ENCODE results near the gene RTN4R. TPM values are rescaled to one million over a fixed set of nuclear protein-coding genes. Genes with fewer than 3 reads are reported as not detected.
A peak's percentile ranks its signal among the peaks of the same experiment; 100 is the strongest.

Gene RTN4R
- total RNA-seq, 2 donors from 2014 or later = 0.48 to 0.78 TPM

DNA sequence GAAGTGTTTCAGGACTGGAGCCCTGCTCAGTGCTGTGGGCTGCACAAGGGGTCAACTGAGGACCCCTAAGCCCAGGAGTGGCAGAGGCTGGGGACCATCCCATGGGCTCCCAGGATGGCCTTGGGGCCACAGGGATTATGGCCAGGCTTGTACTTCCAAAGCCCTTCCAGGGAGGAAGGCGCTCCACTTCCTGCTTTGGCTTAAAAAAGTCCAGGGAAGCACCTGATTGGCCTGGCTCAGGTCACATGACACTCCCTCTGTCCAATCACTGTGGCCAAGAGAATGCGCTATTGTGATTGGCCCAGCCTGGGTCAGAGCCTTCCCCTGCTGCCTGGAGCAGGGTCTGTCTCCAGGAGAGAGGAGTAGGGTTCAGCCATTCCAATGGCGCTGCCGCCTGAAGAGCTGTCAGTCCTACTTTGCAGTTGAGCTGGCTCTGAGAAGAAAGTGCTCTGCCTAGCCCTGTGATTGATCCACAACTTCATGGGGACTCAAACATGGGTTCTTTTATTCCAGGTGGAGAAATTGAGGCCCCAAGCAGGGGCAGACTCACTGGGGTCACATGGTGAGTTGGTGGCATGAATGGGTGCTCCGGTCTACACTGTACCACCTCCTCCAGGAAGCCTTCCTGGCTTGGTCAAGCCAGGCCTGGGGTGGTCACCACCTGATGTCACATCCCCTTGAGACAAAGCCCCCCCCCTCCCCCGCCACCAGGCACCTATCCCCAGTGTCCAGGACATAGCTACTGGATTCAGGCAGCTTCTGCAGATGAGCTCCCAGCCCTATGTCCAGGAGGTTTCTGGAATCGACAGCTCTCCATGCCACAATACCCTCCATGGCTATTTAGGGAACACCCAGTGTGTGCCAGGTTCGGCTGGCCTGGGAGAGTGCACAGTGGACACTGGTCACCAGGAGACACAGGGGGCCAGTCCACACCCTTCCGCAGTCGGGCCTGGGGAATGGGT lies 48.2 kb downstream of the RTN4R start:
- no peaks in the 10 kb centered on the region for H3K27me3 Mint-ChIP-seq
- ATAC-seq (no peak), DNase-seq (ENCODE audit: low spot score) (no peak)
- H3K4me3 Mint-ChIP-seq = no peak overlapping the region
- no peaks in the 10 kb centered on the region for H3K36me3 Mint-ChIP-seq
- H3K9me3 Mint-ChIP-seq = peaks cover 3% of the 10 kb centered on the region
- H3K27ac Mint-ChIP-seq = no peak overlapping the region
- peaks cover 5 to 9% of the 10 kb centered on the region in 2 donors for H3K4me1 Mint-ChIP-seq (ENCODE audit: low read depth in 2 of 2)

DNA sequence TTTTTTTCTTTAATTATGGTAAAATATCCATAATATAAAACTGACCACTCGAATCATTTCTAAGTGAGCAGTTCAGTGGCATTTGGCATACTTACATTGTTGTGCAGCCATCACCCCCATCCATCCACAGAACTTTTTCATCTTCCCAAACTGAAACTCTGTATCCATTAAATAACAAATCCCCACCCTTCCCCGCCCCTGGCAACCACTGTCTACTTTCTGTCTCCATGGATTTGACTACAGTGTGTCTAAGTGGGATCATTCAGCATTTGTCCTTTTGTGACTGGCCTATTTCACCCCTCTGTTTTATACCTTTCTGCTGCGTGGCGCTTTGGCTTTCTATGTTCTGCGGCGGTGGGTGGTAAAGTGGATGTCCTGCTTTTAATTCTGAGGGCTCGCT lies 49.1 kb downstream of the RTN4R start:
- DNase-seq (ENCODE audit: low spot score) (no peak), ATAC-seq (no peak)
- H3K4me1 Mint-ChIP-seq (ENCODE audit: low read depth in 2 of 2) = peaks cover 0 to 9% of the 10 kb centered on the region in 2 donors
- H3K27ac Mint-ChIP-seq = no peak overlapping the region
- no peaks in the 10 kb centered on the region for H3K27me3 Mint-ChIP-seq
- H3K36me3 Mint-ChIP-seq = no peaks in the 10 kb centered on the region
- H3K9me3 Mint-ChIP-seq = no peaks in the 10 kb centered on the region
- no peak overlapping the region for H3K4me3 Mint-ChIP-seq

DNA sequence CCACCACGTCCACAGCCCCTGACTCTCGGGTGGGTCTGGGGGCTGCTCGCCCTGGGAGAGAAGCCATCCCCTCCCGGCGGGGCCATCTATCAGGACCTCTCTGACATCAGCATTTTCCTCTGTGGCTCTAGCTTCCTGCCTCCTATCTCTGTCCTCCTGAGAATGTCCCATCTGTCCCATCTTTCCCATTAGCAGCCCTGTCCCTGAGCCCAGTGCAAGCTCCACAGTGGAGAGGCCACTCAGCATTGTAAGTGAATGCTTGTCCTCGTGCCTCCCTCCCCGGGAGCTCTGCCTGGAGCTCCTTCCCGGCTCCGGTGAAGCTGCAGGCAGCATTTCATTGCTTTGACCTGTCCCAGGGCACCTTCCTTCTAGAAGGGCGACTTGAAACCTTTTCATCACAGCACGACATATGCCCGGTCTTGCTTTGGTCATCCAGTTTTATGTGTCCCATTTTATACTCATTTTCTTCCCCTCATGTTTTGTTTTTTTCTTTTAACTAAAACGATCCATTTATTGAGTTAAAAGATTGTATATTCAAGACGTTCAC lies 49.7 kb downstream of the RTN4R start:
- H3K27me3 Mint-ChIP-seq = no peaks in the 10 kb centered on the region
- no peak overlapping the region for H3K4me3 Mint-ChIP-seq

DNA sequence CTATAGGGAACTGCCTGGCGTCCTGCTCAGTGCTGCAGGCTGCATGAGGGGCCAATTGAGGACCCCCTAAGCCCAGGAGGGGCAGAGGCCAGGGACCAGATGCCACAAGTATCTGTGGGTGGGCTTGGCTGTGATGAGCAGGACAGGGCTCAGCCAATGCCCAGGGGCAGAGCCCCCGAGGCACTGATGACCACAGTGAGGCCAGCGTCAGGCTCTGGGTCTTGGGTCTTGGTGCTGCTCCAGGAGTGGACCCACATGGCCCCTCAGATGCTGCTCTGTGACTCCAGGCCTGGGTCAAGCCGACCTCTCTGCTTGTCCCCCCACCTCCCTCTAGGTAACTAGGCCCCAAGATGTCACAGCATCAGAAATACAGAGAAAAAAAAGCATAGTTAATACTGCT lies 50.6 kb downstream of the RTN4R start:
- Mint-ChIP-seq H3K4me3 (no peak overlapping the region), H3K27ac (no peak overlapping the region), H3K36me3 (no peaks in the 10 kb centered on the region), H3K4me1 (ENCODE audit: low read depth in 2 of 2) (peaks cover 2 to 15% of the 10 kb centered on the region in 2 donors), H3K9me3 (no peaks in the 10 kb centered on the region), H3K27me3 (no peaks in the 10 kb centered on the region)
- DNase-seq (ENCODE audit: low spot score) (no peak), ATAC-seq (no peak)

More for the DNA sequence above, 49.7 kb downstream of the RTN4R start:
- Mint-ChIP-seq H3K27ac (no peak overlapping the region), H3K9me3 (no peaks in the 10 kb centered on the region), H3K36me3 (no peaks in the 10 kb centered on the region), H3K4me1 (ENCODE audit: low read depth in 2 of 2) (peaks cover 0 to 9% of the 10 kb centered on the region in 2 donors)
- DNase-seq (ENCODE audit: low spot score) = no peak
- ATAC-seq = no peak

DNA sequence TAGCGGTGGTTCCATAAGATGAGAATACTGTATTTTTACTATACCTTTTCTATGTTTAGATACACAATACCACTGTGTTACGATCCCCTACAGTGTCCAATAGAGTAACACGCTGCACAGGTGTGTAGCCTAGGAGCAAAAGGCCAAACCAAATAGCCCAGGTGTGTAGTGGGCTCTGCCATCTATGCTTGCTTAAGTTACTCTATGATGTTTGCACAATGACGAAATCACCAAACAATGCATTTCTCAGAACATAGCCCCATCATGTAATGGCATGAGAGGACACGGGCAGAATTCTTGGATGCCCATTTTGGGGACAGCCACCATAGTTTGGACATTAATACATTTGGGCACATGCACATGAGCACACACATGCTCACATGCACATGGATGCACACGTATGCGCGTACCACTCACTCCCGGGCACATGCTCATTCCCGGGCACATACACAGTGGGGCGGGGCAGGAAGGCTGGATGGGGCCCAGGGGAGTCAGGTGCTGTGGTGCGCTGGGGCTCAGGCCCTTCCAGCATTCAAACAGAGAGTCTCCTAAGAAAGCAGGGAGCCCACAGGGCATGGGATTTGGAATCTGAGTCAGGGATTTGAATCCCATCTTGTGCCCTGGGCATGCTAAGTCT lies 51.1 kb downstream of the RTN4R start:
- no peak overlapping the region for H3K4me3 Mint-ChIP-seq
- ATAC-seq (no peak), DNase-seq (ENCODE audit: low spot score) (no peak)
- no peak overlapping the region for H3K27ac Mint-ChIP-seq
- H3K27me3 Mint-ChIP-seq = no peaks in the 10 kb centered on the region
- H3K36me3 Mint-ChIP-seq = no peaks in the 10 kb centered on the region
- H3K9me3 Mint-ChIP-seq = no peaks in the 10 kb centered on the region
- H3K4me1 Mint-ChIP-seq (ENCODE audit: low read depth in 2 of 2) = peaks cover 7 to 20% of the 10 kb centered on the region in 2 donors

DNA sequence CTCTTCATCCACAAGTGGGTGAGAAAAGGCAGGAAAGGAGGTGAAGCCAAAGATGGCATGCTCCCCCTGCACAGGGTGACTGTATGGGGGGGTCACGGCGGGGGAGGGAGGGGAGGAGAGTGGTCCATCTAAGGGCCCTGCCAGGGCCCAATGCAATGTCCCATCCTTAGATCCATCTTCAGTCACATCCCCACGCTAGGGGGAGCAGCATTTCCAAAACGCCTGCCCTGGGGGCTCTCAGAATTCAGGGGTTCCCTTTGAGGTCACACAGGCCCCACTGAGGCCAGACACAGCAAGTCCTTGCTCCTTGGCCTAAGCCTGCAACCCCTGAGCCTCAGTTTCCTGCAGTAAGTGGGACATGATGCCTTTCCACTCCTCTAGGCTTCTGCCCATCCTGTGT lies 52.4 kb downstream of the RTN4R start:
- Mint-ChIP-seq H3K4me1 (ENCODE audit: low read depth in 2 of 2) (peaks cover 7 to 20% of the 10 kb centered on the region in 2 donors), H3K4me3 (no peak overlapping the region), H3K27ac (no peak overlapping the region), H3K27me3 (no peaks in the 10 kb centered on the region), H3K36me3 (no peaks in the 10 kb centered on the region), H3K9me3 (no peaks in the 10 kb centered on the region)
- ATAC-seq = no peak
- DNase-seq (ENCODE audit: low spot score) = no peak

DNA sequence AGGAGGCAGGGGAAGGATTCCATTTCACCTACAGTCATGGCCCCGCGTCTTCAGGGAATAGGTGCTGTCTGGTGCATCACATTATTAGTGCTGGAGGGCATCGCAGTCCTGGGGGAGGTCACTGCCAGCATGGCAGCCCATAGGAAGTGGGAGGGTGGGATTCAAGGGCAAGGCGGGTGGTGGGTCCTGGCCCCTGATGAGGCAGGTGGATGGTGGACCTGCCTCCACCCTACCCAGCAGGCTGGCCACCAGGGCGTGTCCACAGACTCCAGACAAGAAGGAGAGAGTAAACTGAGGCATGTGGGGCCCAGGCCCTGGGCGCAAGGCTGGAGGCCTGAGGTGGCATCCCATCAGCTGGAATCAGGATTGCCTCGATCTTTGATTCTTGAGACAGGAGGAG lies 53.3 kb downstream of the RTN4R start:
- DNase-seq (ENCODE audit: low spot score) = no peak
- H3K27ac Mint-ChIP-seq = no peak overlapping the region
- H3K4me1 Mint-ChIP-seq (ENCODE audit: low read depth in 2 of 2) = peaks cover 7 to 20% of the 10 kb centered on the region in 2 donors
- H3K36me3 Mint-ChIP-seq = no peaks in the 10 kb centered on the region
- no peak overlapping the region for H3K4me3 Mint-ChIP-seq
- no peak for ATAC-seq
- H3K9me3 Mint-ChIP-seq = no peaks in the 10 kb centered on the region
- no peaks in the 10 kb centered on the region for H3K27me3 Mint-ChIP-seq

DNA sequence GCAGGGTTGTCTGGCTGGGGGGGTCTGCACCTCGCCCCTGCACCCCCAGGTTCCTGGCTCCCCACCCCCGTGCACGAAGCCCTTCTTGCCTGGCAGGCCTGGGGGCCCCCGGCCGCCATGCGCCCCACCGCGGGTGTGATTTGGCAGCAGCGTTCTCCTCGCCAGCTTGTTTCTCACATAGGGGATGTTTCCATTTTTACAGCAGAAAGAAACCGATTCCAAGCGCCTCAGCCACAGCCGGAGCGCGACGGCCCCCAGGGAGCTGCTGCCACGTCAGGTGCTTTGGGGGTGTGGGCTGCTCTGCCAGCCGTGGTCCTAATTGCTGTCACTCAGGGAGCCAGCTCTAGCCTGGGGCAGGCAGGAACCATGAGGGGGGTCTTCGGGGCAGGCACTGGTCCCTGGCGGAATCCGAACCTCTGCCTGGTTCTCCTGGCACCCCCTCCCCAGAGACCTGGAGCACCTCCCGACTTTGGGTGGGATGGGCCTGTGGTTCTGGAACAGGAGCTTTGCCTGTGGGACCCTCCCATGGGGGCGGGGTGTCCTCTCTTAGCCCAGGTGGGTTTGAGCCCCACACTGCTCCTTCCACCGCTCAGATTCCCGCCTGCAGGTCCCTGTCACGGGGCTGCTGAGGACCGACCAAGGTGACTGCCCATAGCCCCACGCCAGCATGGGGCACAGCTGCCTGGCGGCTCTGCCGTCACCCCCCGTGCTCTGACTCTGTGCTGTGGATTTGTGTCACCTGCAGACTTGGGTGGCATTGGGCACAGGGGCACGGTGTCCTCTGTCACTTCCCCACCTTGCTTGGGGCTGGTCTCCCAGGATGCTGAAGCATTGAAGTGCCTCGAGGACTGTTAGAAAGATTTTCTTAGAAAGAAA lies 54.0 kb downstream of the RTN4R start:
- Mint-ChIP-seq H3K27ac (no peak overlapping the region), H3K9me3 (no peaks in the 10 kb centered on the region), H3K36me3 (no peaks in the 10 kb centered on the region), H3K4me3 (no peak overlapping the region), H3K4me1 (ENCODE audit: low read depth in 2 of 2) (peaks cover 7 to 20% of the 10 kb centered on the region in 2 donors), H3K27me3 (no peaks in the 10 kb centered on the region)
- no peak for DNase-seq (ENCODE audit: low spot score)
- ATAC-seq = no peak

DNA sequence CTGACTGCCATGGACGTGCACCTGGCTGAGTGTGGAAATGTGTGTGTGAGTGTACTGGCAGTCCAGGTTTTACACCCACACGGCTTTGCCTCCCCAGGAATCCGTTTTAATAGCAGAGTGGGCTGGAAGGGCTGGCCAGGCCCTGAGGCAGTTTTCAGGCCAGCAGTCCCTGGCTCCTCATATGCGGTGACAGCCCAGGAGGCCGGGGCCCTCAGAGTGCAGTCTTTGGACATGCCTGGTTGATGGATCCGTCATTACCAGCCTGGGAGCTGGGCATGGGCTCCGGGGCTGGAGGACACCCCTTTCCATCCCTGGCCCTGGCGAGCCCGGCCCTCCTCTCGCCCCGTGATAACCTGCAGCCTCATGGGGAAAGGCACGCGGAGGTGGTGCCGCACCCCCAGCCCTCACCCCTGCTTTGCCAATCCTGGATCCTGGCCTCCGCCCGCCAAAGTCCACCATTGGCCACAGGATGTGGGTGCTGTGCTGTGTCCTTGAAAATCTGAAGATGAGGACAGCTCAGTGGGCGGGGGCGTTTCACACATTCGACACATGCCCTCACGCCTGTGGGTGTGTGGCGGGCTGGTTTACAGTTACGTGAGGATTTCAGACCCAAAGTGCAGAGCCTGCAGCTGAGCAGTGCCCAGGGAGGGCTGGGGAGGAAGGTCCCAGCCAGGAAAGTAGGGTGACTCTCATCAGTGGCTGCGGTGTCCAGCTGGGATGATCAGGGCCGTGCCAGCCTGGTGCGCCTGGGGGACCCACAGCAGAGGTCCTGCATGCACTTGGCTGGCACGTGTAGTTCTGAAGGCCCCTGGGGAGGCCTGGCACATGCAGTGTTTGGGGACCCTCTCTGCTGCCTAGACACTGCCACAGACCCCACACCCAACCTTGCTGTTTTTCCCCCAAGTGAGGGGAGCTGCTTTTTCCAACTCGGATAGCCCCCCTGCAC lies 55.1 kb downstream of the RTN4R start:
- ATAC-seq (peak; percentile 48 to 83), DNase-seq (ENCODE audit: low spot score) (peak; percentile 78)
- no peaks in the 10 kb centered on the region for H3K9me3 Mint-ChIP-seq
- no peaks in the 10 kb centered on the region for H3K36me3 Mint-ChIP-seq
- H3K27ac Mint-ChIP-seq = no peak overlapping the region
- no peaks in the 10 kb centered on the region for H3K27me3 Mint-ChIP-seq
- H3K4me3 Mint-ChIP-seq = no peak overlapping the region
- H3K4me1 Mint-ChIP-seq (ENCODE audit: low read depth in 2 of 2) = peaks cover 8 to 23% of the 10 kb centered on the region in 2 donors

DNA sequence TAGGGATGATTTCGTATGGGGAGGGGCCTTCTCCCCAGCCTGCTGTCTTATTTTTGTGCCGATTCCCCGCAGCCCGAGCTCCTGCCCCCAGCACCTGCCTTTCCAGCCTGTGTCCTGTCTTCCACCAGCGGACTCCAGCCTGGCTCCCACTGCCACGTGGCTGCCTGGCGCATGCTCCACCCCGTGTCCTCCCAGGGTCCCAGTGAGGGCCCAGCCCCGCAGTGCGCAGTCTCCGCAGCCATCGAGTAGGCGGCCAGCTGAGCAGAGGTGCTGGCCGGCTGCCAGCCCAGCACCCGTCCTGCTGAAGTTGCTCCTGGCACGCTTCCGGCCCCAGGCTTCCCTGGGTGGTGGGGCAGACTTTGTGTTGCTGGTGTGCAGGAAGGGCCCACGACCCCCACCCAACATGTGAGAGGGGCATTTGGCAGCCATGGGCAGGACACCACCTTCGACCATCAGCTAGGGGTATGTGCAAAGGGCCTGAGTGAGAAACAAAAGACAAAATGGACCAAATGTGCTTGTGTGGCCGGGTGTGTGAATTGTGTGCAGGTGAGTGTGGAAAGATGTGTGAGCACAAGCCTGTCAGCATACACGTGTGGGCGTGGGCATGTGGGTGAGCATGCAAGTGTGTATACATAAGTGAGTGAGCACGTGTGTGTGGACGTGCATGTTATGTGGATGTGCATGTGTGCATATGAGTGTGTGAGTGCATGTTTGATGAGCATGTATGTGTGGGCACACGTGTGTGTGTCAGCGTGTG lies 55.9 kb downstream of the RTN4R start:
- H3K4me3 Mint-ChIP-seq = no peak overlapping the region
- no peak for DNase-seq (ENCODE audit: low spot score)
- no peaks in the 10 kb centered on the region for H3K9me3 Mint-ChIP-seq
- no peak overlapping the region for H3K27ac Mint-ChIP-seq
- no peak for ATAC-seq
- peaks cover 11 to 28% of the 10 kb centered on the region in 2 donors for H3K4me1 Mint-ChIP-seq (ENCODE audit: low read depth in 2 of 2)
- no peaks in the 10 kb centered on the region for H3K27me3 Mint-ChIP-seq
- no peaks in the 10 kb centered on the region for H3K36me3 Mint-ChIP-seq

DNA sequence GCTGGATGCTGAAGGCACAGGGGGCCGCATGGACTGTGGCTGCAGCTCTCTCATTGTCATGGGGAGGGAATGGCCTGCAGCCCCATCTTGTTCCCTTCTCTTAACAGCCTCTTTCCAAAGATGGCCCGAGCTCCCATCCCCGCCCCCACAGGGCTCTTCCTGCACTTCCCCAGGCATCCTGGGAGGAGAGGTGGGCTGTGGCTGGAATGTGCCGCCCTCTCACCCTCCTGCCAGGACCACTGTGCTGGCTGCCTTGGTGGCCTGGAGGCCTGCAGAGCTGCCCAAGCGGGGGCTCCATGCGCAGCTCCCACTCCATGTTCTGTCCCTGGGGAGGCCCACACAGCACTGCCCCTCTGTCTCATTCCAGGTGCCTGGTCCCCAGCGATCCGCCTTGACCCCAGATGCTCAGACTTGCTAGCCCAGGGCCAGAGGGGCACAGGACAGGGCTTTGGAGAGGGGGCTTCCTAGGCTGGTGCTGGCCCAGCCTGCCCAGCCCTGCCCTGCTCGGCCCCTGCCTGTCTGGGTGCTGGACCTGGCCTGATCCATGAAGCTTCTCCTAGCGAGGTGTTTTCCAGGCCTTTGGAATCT lies 56.6 kb downstream of the RTN4R start:
- no peak for ATAC-seq
- Mint-ChIP-seq H3K27me3 (no peaks in the 10 kb centered on the region), H3K4me1 (ENCODE audit: low read depth in 2 of 2) (peaks cover 11 to 31% of the 10 kb centered on the region in 2 donors)

More for the DNA sequence above, 56.6 kb downstream of the RTN4R start:
- no peaks in the 10 kb centered on the region for H3K9me3 Mint-ChIP-seq
- no peaks in the 10 kb centered on the region for H3K36me3 Mint-ChIP-seq
- no peak overlapping the region for H3K27ac Mint-ChIP-seq
- no peak for DNase-seq (ENCODE audit: low spot score)
- no peak overlapping the region for H3K4me3 Mint-ChIP-seq
